ENCODE data around the gene ATXN10.
A peak's percentile ranks its signal among the peaks of the same experiment; 100 is the strongest.
"Not testable (repeated sequence)": the region's sequence is repeated elsewhere in the genome, so short reads cannot be mapped to it uniquely, and the experiment has no call there.

The ATXN10 gene

DNA sequence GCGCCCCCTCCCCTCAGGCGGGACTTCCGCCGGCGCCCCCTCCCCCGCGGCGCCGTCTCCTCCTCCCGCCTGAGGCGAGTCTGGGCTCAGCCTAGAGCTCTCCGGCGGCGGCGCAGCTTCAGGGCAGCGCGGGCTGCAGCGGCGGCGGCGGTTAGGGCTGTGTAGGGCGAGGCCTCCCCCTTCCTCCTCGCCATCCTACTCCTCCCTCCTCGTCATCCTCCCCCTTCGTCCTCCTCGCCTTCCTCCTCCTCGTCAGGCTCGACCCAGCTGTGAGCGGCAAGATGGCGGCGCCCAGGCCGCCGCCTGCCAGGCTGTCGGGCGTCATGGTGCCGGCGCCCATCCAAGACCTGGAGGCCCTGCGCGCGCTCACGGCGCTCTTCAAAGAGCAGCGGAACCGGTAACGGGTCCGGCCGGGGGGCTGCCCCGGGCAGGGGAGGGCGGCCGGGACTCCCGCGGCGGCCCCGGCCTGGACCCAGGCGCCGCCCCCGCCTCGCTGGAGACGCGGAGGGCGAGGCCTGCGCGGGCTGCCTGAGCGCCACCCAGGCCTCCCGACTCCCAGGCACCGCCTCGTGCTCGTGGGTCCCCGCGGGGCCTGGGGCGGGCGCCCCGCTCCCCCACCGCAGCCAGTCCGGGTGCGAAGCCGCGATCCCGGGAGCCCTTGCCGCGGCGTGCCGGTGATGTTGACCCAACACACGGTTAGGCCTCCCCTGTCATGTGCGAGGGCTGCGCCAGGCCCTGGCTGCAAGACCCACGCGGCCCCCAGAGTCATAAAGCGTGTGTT is at the start of gene ATXN10:
Gene ATXN10 (plus strand): TSS at position 52 of the 781 bp plus-strand sequence. CDS start 230 bp downstream, at position 282.
- DNase-seq (ENCODE audit: low read depth): peak; percentile 65
- no peak for TF ChIP-seq CTCF (conservative IDR thresholded peaks at IDR 0.05; ENCODE audit: control insufficient read depth, insufficient read depth, low read depth, low read length)
- H3K4me3 ChIP-seq (ENCODE audit: control insufficient read depth, low read depth, low read length): peak within 1 kb of the TSS; percentile 86

GRCh38 chr22:45621836-45622600 is 49.6 kb upstream of the ATXN10 start:
- H3K4me3 ChIP-seq (ENCODE audit: control insufficient read depth, low read depth, low read length): no peak overlapping the region
- no peak for TF ChIP-seq CTCF (conservative IDR thresholded peaks at IDR 0.05; ENCODE audit: control insufficient read depth, insufficient read depth, low read depth, low read length)
- no peak for DNase-seq (ENCODE audit: low read depth)

- DNase-seq (ENCODE audit: low read depth); H3K4me3 ChIP-seq (ENCODE audit: control insufficient read depth, low read depth, low read length): not testable (repeated sequence)
Observed at GRCh38 chr22:45623464-45624145, 48.0 kb upstream of the ATXN10 start.

- no peak for TF ChIP-seq CTCF (conservative IDR thresholded peaks at IDR 0.05; ENCODE audit: control insufficient read depth, insufficient read depth, low read depth, low read length)
- no peak for DNase-seq (ENCODE audit: low read depth)
- H3K4me3 ChIP-seq (ENCODE audit: control insufficient read depth, low read depth, low read length): no peak overlapping the region
Observed at GRCh38 chr22:45626198-45626651, 45.4 kb upstream of the ATXN10 start.

- DNase-seq (ENCODE audit: low read depth): no peak
- no peak for TF ChIP-seq CTCF (conservative IDR thresholded peaks at IDR 0.05; ENCODE audit: control insufficient read depth, insufficient read depth, low read depth, low read length)
- H3K4me3 ChIP-seq (ENCODE audit: control insufficient read depth, low read depth, low read length): no peak overlapping the region
Observed at GRCh38 chr22:45627489-45628233, 44.0 kb upstream of the ATXN10 start.

GRCh38 chr22:45628515-45628914 is 43.1 kb upstream of the ATXN10 start:
- DNase-seq (ENCODE audit: low read depth): no peak
- TF ChIP-seq CTCF (conservative IDR thresholded peaks at IDR 0.05; ENCODE audit: control insufficient read depth, insufficient read depth, low read depth, low read length): no peak
- H3K4me3 ChIP-seq (ENCODE audit: control insufficient read depth, low read depth, low read length): no peak overlapping the region

Measured in fibroblast of mammary gland (primary cell).